GM12878 (cell line): ENCODE measurements around the gene SSB. TPM values are rescaled to one million over a fixed set of nuclear protein-coding genes. Genes with fewer than 3 reads are reported as not detected.

ENCODE experiments used
- ATAC-seq: fragments of 200-7000 bp; cut with Tn5 transposase; 3 replicates; pipeline ENCODE4 v1.9.1; 2020; ENCODE audit warnings: mild to moderate bottlenecking, moderate library complexity
- BruUV-seq: library from RNA; stranded (reverse); fragments of 400-500 nt; replicated peaks from 2 replicates; lab custom pipeline; 2021; lab: Mats Ljungman, UMichigan
- CTCF ChIA-PET: fragments of 300-600 bp; sonication (Branson Sonifier 250); formaldehyde crosslinking; extraction: SDS; loops from one replicate; lab custom pipeline; 2021; ENCODE audit warnings: inconsistent platforms; lab: Yijun Ruan, JAX
- POLR2A ChIA-PET: fragments of 350-600 bp; formaldehyde crosslinking; extraction: SDS; loops from one replicate; lab custom pipeline; 2021; ENCODE audit warnings: inconsistent platforms; lab: Charles Lee
- RAD21 ChIA-PET: fragments of 300-600 bp; sonication (Branson Sonifier 250); formaldehyde crosslinking; loops from one replicate; lab custom pipeline; 2023; ENCODE audit warnings: antibody characterized with exemption; ENCODE audit not compliant: unreplicated experiment; lab: Charles Lee
- SMC1A ChIA-PET: fragments of 300-600 bp; sonication (Branson Sonifier 250); formaldehyde crosslinking; loops from one replicate; lab custom pipeline; 2023; ENCODE audit not compliant: unreplicated experiment, uncharacterized antibody; lab: Charles Lee
- DNase-seq: peaks from one replicate; pipeline ENCODE4 v3.0.0-alpha.2; 2011; ENCODE audit warnings: low read depth, low spot score
- FAIRE-seq: peaks from 3 replicates; lab custom pipeline; 2011; peaks lifted over from hg19 to GRCh38; lab: Jason Lieb, UNC
- H2AFZ ChIP-seq: 2 replicates; pipeline ENCODE4 v1.6.0; 2011; ENCODE audit warnings: low read depth, low read length, control low read depth; ENCODE audit not compliant: control insufficient read depth
- H3K27ac ChIP-seq: 2 replicates; pipeline ENCODE4 v1.5.1; 2011; ENCODE audit warnings: control low read depth; ENCODE audit not compliant: control insufficient read depth, insufficient read depth
- H3K27me3 ChIP-seq, 2 experiments: replicated peaks in 1 of 2; 2 replicates each; pipeline versions ENCODE4 v1.6.0 to v1.6.1; 2011; ENCODE audit warnings: low read length in 1 of 2; ENCODE audit not compliant: control insufficient read depth in 2 of 2, insufficient read depth in 2 of 2
- H3K36me3 ChIP-seq, 2 experiments: 2 replicates each; pipeline ENCODE4 v1.5.1; 2011; ENCODE audit warnings: low read length in 1 of 2; ENCODE audit not compliant: control insufficient read depth in 2 of 2, insufficient read depth in 2 of 2
- H3K4me1 ChIP-seq: 2 replicates; pipeline ENCODE4 v1.6.1; 2011; ENCODE audit warnings: mild to moderate bottlenecking, low read length, moderate library complexity, mixed read lengths; ENCODE audit not compliant: control insufficient read depth, insufficient read depth
- H3K4me2 ChIP-seq: 2 replicates; pipeline ENCODE4 v1.6.0; 2011; ENCODE audit warnings: control low read depth; ENCODE audit not compliant: control insufficient read depth, insufficient read depth
- H3K4me3 ChIP-seq: fragments of 200-600 bp; sonication (generic); 2 replicates; pipeline ENCODE4 v1.5.1; 2016
- H3K79me2 ChIP-seq: 2 replicates; pipeline ENCODE4 v1.6.0; 2011; ENCODE audit warnings: low read length; ENCODE audit not compliant: control insufficient read depth, insufficient read depth
- H3K9ac ChIP-seq: 2 replicates; pipeline ENCODE4 v1.8.0; 2011; ENCODE audit warnings: low read length, control low read depth, mixed read lengths; ENCODE audit not compliant: control insufficient read depth, insufficient read depth
- H3K9me3 ChIP-seq: replicated peaks from 3 replicates; pipeline ENCODE4 v1.5.1; 2011; ENCODE audit warnings: mild to moderate bottlenecking, low read length; ENCODE audit not compliant: control insufficient read depth, insufficient read depth
- H4K20me1 ChIP-seq: 2 replicates; pipeline ENCODE4 v1.6.0; 2011; ENCODE audit not compliant: control insufficient read depth, insufficient read depth
- BHLHE40 ChIP-seq, 2 experiments: fragments of 450-650 bp in 1 of 2; IDR thresholded peaks; 2 replicates each; pipeline ENCODE4 v1.6.1; 2011 to 2017; ENCODE audit warnings: low read depth in 2 of 2, borderline replicate concordance in 1 of 2, improper control_type of control experiment in 1 of 2, low read length in 1 of 2, mild to moderate bottlenecking in 1 of 2
- FOXK2 ChIP-seq: fragments of 450-650 bp; IDR thresholded peaks from 2 replicates; pipeline ENCODE4 v1.6.1; 2017; ENCODE audit warnings: mild to moderate bottlenecking, moderate library complexity
- MXI1 ChIP-seq: fragments of 150-350 bp; IDR thresholded peaks from 2 replicates; pipeline ENCODE4 v1.6.1; 2011; ENCODE audit warnings: low read depth, mild to moderate bottlenecking, inconsistent platforms, low read length, improper control_type of control experiment
- TBL1XR1 ChIP-seq: IDR thresholded peaks from 2 replicates; pipeline ENCODE4 v1.6.1; 2012; ENCODE audit warnings: low read depth, low read length, improper control_type of control experiment
- WGBS: methylation state at CpG from one replicate; pipeline ENCODE4 v1.1.6; 2016; ENCODE audit warnings: low lambda C conversion rate; ENCODE audit not compliant: insufficient replicate concordance, insufficient coverage; ENCODE audit errors: missing lambda C conversion rate; 5-methylcytosine and 5-hydroxymethylcytosine counted together
- in situ Hi-C: fragments of 300-500 bp; cut with MboI; formaldehyde crosslinking; loops from 9 replicates; pipeline ENCODE4 v1.14.3; 2018; ENCODE audit warnings: mixed read lengths
- intact Hi-C: fragments of 100-400 bp; cut with micrococcal nuclease; formaldehyde crosslinking; loops from one replicate; pipeline ENCODE4 v1.14.2; 2022; ENCODE audit not compliant: unreplicated experiment
- polyA plus RNA-seq, 11 experiments: library from polyadenylated mRNA; depleted of rRNA in 4 of 11; unstranded in 6 of 11; stranded (reverse) in 5 of 11; fragments of >200 nt; fragmentation: Nextera tagmentation in 4 of 11; fragmentation: Illumina TruSeq in 1 of 11; extraction: Ambion mirVana in 4 of 11; extraction: Trizol in 1 of 11; gene quantifications; 1 replicate in 1 of 11; 2 replicates in 10 of 11; pipeline versions ENCODE4 v1.2.1 to v1.2.3, GENCODE V29; 2011 to 2016; ENCODE audit warnings: inconsistent platforms in 2 of 11, missing spikeins in 2 of 11, low read depth in 1 of 11
- total RNA-seq, 4 experiments: library from RNA; depleted of rRNA in 3 of 4; stranded (reverse); fragments of >200 nt in 3 of 4; fragmentation: Illumina TruSeq in 1 of 4; extraction: Trizol in 1 of 4; gene quantifications; 2 replicates each; pipeline versions ENCODE4 v1.2.1 to v1.2.3, GENCODE V29; 2013 to 2021
- TF ChIP-seq, protein P1 (sequence below): fragments of 450-650 bp; IDR thresholded peaks from 2 replicates; pipeline ENCODE4 v1.6.1; 2018; ENCODE audit warnings: borderline replicate concordance, mild to moderate bottlenecking; ENCODE audit not compliant: partially characterized antibody

The SSB gene
- total and polyA plus RNA-seq, 10 of the 15 experiments (the other 5 are each of a cell fraction or from before 2014, with no cell fraction given), result 103 to 313 (median 200) TPM

DNA sequence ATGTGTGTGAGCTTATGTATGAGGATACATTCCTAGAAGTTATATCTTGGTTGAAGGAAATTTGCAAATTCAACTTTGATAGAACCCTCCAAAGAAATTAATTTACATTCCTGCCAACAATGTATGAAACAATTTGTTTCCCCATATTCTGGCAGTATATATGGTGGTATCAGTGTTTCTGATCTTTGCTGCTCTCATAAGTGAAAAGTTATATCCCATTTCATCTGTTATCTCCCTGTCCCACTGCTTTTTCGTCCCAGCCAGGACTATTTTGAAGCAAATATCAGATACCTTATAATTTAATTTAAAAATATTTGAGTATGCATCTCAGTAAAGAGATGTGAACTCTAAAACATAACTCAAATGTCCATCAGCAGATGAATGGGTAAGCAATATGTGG lies 35.7 kb downstream of the SSB start:
- no peak overlapping the region for H2AFZ ChIP-seq
- SMC1A ChIA-PET, result interaction anchor here (0.8 to 1.7 kb wide), 2 partner anchors 39 to 64 kb away, joined by 3 read pairs; no protein-coding TSS in a partner anchor
- H4K20me1 ChIP-seq, result no peaks in the 10 kb centered on the region
- RAD21 ChIA-PET, result no interaction called here
- H3K4me1 ChIP-seq, result no peaks in the 10 kb centered on the region
- H3K9ac ChIP-seq, result no peak overlapping the region
- no peaks in the 10 kb centered on the region; a peak in 1 of 4 replicates for H3K36me3 ChIP-seq
- in situ Hi-C loops (no loop called here), intact Hi-C loops (no loop called here)
- ATAC-seq, result no peak
- 95% methylated on average over 1 of the region's 1 CpG for WGBS
- DNase-seq, result no peak
- TF ChIP-seq TBL1XR1 (no peak), FOXK2 (no peak), MXI1 (no peak), BHLHE40 (IDR thresholded peaks at IDR 0.05; ENCODE audit: borderline replicate concordance in 1 of 2, low read depth in 2 of 2, low read length in 1 of 2) (no peak)
- TF ChIP-seq, protein P1, sequence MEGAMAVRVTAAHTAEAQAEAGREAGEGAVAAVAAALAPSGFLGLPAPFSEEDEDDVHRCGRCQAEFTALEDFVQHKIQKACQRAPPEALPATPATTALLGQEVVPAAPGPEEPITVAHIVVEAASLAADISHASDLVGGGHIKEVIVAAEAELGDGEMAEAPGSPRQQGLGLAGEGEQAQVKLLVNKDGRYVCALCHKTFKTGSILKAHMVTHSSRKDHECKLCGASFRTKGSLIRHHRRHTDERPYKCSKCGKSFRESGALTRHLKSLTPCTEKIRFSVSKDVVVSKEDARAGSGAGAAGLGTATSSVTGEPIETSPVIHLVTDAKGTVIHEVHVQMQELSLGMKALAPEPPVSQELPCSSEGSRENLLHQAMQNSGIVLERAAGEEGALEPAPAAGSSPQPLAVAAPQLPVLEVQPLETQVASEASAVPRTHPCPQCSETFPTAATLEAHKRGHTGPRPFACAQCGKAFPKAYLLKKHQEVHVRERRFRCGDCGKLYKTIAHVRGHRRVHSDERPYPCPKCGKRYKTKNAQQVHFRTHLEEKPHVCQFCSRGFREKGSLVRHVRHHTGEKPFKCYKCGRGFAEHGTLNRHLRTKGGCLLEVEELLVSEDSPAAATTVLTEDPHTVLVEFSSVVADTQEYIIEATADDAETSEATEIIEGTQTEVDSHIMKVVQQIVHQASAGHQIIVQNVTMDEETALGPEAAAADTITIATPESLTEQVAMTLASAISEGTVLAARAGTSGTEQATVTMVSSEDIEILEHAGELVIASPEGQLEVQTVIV, result no peak
- no peaks in the 10 kb centered on the region for H3K9me3 ChIP-seq
- H3K4me2 ChIP-seq, result no peak overlapping the region
- POLR2A ChIA-PET, result no interaction called here
- H3K27ac ChIP-seq, result no peak overlapping the region
- FAIRE-seq, result no peak
- CTCF ChIA-PET, result interaction anchor here (1.7 to 1.8 kb wide), 3 partner anchors 10 to 306 kb away, joined by 5 to 7 read pairs (median 5); partner anchors contain the start of gene METTL5
- no peaks in the 10 kb centered on the region for H3K27me3 ChIP-seq
- no TSS peak for BruUV-seq
- peaks cover 40% of the 10 kb centered on the region for H3K79me2 ChIP-seq
- no peak overlapping the region for H3K4me3 ChIP-seq
